Liver (tissue), 9 donors: ENCODE results near the gene SLC25A44. TPM values are rescaled to one million over a fixed set of nuclear protein-coding genes. Genes with fewer than 3 reads are reported as not detected.

Experiments used
- DNase-seq: peaks from one replicate; pipeline ENCODE4 v3.0.0-alpha.2; 2017; ENCODE audit warnings: low spot score
- H3K27ac ChIP-seq, 2 donors: one replicate each; pipeline ENCODE4 v1.7.0; 2013; ENCODE audit warnings: inconsistent platforms in 2 of 2, low read length in 2 of 2, control low read depth in 1 of 2, low read depth in 1 of 2, mild to moderate bottlenecking in 1 of 2
- H3K27me3 ChIP-seq, 4 donors: one replicate each; pipeline versions ENCODE4 v1.6.1 to v1.7.0; 2013; ENCODE audit warnings: low read length in 3 of 4, inconsistent platforms in 1 of 4, mild to moderate bottlenecking in 1 of 4, moderate library complexity in 1 of 4; ENCODE audit not compliant: control insufficient read depth in 4 of 4, insufficient read depth in 4 of 4
- H3K36me3 ChIP-seq, 4 donors: one replicate each; pipeline versions ENCODE4 v1.6.1 to v1.7.0; 2013; ENCODE audit warnings: low read length in 3 of 4, mild to moderate bottlenecking in 3 of 4, low read depth in 1 of 4, moderate library complexity in 1 of 4; ENCODE audit not compliant: control insufficient read depth in 4 of 4, insufficient read depth in 3 of 4
- H3K4me1 ChIP-seq, 4 donors: one replicate each; pipeline versions ENCODE4 v1.6.1 to v1.7.0; 2013; ENCODE audit warnings: low read length in 3 of 4, mild to moderate bottlenecking in 3 of 4, moderate library complexity in 1 of 4; ENCODE audit not compliant: control insufficient read depth in 4 of 4, insufficient read depth in 4 of 4
- H3K4me3 ChIP-seq, 3 donors: one replicate each; pipeline versions ENCODE4 v1.6.1 to v1.7.0; 2013; ENCODE audit warnings: low read length in 3 of 3, control low read depth in 1 of 3, low read depth in 1 of 3, mild to moderate bottlenecking in 1 of 3
- H3K9ac ChIP-seq, 2 donors: one replicate each; pipeline ENCODE4 v1.7.0; 2013; ENCODE audit warnings: low read length in 2 of 2, mild to moderate bottlenecking in 2 of 2, moderate library complexity in 2 of 2, control low read depth in 1 of 2, low read depth in 1 of 2
- H3K9me3 ChIP-seq, 4 donors: one replicate each; pipeline versions ENCODE4 v1.6.1 to v1.7.0; 2013; ENCODE audit warnings: low read length in 3 of 4; ENCODE audit not compliant: control insufficient read depth in 4 of 4
- ATF3 ChIP-seq: IDR thresholded peaks from 2 replicates; pipeline ENCODE4 v1.6.1; 2016; ENCODE audit warnings: antibody characterized with exemption
- EGR1 ChIP-seq, 2 donors: IDR thresholded peaks; 2 replicates each; pipeline ENCODE4 v1.6.1; 2016 to 2018; ENCODE audit warnings: antibody characterized with exemption in 2 of 2, low read depth in 2 of 2
- FOXA1 ChIP-seq: IDR thresholded peaks from 2 replicates; pipeline ENCODE4 v1.6.1; 2016; ENCODE audit warnings: antibody characterized with exemption
- FOXA2 ChIP-seq: IDR thresholded peaks from 2 replicates; pipeline ENCODE4 v1.6.1; 2016; ENCODE audit warnings: antibody characterized with exemption
- GABPA ChIP-seq, 2 donors: IDR thresholded peaks in 1 of 2; conservative IDR thresholded peaks in 1 of 2; 2 replicates each; pipeline ENCODE4 v1.6.1; 2016; ENCODE audit warnings: antibody characterized with exemption in 2 of 2, mild to moderate bottlenecking in 1 of 2, moderate library complexity in 1 of 2
- HNF4A ChIP-seq, 2 donors: conservative IDR thresholded peaks; 2 replicates each; pipeline ENCODE4 v1.6.1; 2016; ENCODE audit warnings: antibody characterized with exemption in 2 of 2, mild to moderate bottlenecking in 2 of 2
- HNF4G ChIP-seq: IDR thresholded peaks from 2 replicates; pipeline ENCODE4 v1.6.1; 2016; ENCODE audit warnings: antibody characterized with exemption
- JUND ChIP-seq, 2 donors: IDR thresholded peaks; 2 replicates each; pipeline ENCODE4 v1.6.1; 2016; ENCODE audit warnings: antibody characterized with exemption in 2 of 2
- MAX ChIP-seq: IDR thresholded peaks from 2 replicates; pipeline ENCODE4 v1.6.1; 2016; ENCODE audit warnings: antibody characterized with exemption
- NR2F2 ChIP-seq: IDR thresholded peaks from 2 replicates; pipeline ENCODE4 v1.6.1; 2016; ENCODE audit warnings: antibody characterized with exemption
- RAD21 ChIP-seq, 2 donors: IDR thresholded peaks; 2 replicates each; pipeline ENCODE4 v1.6.1; 2016; ENCODE audit warnings: antibody characterized with exemption in 2 of 2, mild to moderate bottlenecking in 2 of 2
- REST ChIP-seq: IDR thresholded peaks from 2 replicates; pipeline ENCODE4 v1.6.1; 2016; ENCODE audit warnings: antibody characterized with exemption, mild to moderate bottlenecking
- RXRA ChIP-seq, 2 donors: IDR thresholded peaks; 2 replicates each; pipeline ENCODE4 v1.6.1; 2017 to 2018; ENCODE audit warnings: antibody characterized with exemption in 2 of 2, mild to moderate bottlenecking in 1 of 2
- SP1 ChIP-seq: IDR thresholded peaks from 2 replicates; pipeline ENCODE4 v1.6.1; 2018; ENCODE audit warnings: antibody characterized with exemption, mild to moderate bottlenecking
- TAF1 ChIP-seq: conservative IDR thresholded peaks from 2 replicates; pipeline ENCODE4 v1.6.1; 2016; ENCODE audit warnings: antibody characterized with exemption, mild to moderate bottlenecking
- YY1 ChIP-seq: IDR thresholded peaks from 2 replicates; pipeline ENCODE4 v1.6.1; 2016; ENCODE audit warnings: antibody characterized with exemption, mild to moderate bottlenecking
- WGBS: extraction: QIAGEN DNeasy Blood & Tissue Kit; methylation state at CpG from one replicate; pipeline ENCODE4 v1.1.7; 2013; 5-methylcytosine and 5-hydroxymethylcytosine counted together
- polyA plus RNA-seq, 2 donors: library from polyadenylated mRNA; stranded (reverse) in 1 of 2; unstranded in 1 of 2; fragments of 200-250 nt in 1 of 2; fragments of >200 nt in 1 of 2; fragmentation: Nextera tagmentation in 1 of 2; extraction: Ambion mirVana in 1 of 2; gene quantifications; one replicate each; pipeline versions ENCODE4 v1.2.1 to v1.2.3, GENCODE V29; 2013 to 2015
- total RNA-seq, 2 donors: library from RNA; depleted of rRNA; stranded (reverse); fragments of >200 nt; gene quantifications; one replicate each; pipeline ENCODE4 v1.2.3, GENCODE V29; 2014
- TF ChIP-seq, protein P1 (sequence below): IDR thresholded peaks from 2 replicates; pipeline ENCODE4 v1.6.1; 2016; ENCODE audit warnings: antibody characterized with exemption
- TF ChIP-seq, protein P2 (sequence below): fragments of 150-350 bp; IDR thresholded peaks from 2 replicates; pipeline ENCODE4 v1.5.1; 2017; ENCODE audit warnings: improper control_type of control experiment, low read depth, low read length; ENCODE audit not compliant: missing input control
- donor health status: healthy.
- donor health status: healthy.
- donor health status: healthy.
- donor health status: healthy.
- donor health status: healthy.

Gene SLC25A44
- total and polyA plus RNA-seq, 4 donors: 10.2 to 21.8 (median 15.9) TPM

- 90% methylated on average over 7 of the region's 7 CpGs for WGBS
- Histone ChIP-seq H3K4me3 (no peak overlapping the region), H3K4me1 (peaks cover 0 to 5% (median 2%) of the 10 kb centered on the region in 4 donors), H3K36me3 (peaks cover 0 to 21% (median 12%) of the 10 kb centered on the region in 4 donors), H3K9ac (no peak overlapping the region), H3K9me3 (no peaks in the 10 kb centered on the region), H3K27ac (no peak overlapping the region), H3K27me3 (no peaks in the 10 kb centered on the region)
- no peak for DNase-seq
- TF ChIP-seq MAX (no peak), FOXA1 (no peak), TAF1 (no peak), YY1 (no peak), HNF4A (conservative IDR thresholded peaks at IDR 0.05) (no peak), FOXA2 (no peak), ATF3 (no peak), JUND (IDR thresholded peaks at IDR 0.05) (no peak), EGR1 (IDR thresholded peaks at IDR 0.05; ENCODE audit: low read depth in 2 of 2) (no peak), RAD21 (IDR thresholded peaks at IDR 0.05) (no peak), NR2F2 (no peak), GABPA (IDR thresholded peaks at IDR 0.05 in 1 of 2, conservative IDR thresholded peaks at IDR 0.05 in 1 of 2) (no peak), SP1 (no peak), REST (no peak), RXRA (IDR thresholded peaks at IDR 0.05) (no peak), HNF4G (no peak)
- TF ChIP-seq, protein P1, sequence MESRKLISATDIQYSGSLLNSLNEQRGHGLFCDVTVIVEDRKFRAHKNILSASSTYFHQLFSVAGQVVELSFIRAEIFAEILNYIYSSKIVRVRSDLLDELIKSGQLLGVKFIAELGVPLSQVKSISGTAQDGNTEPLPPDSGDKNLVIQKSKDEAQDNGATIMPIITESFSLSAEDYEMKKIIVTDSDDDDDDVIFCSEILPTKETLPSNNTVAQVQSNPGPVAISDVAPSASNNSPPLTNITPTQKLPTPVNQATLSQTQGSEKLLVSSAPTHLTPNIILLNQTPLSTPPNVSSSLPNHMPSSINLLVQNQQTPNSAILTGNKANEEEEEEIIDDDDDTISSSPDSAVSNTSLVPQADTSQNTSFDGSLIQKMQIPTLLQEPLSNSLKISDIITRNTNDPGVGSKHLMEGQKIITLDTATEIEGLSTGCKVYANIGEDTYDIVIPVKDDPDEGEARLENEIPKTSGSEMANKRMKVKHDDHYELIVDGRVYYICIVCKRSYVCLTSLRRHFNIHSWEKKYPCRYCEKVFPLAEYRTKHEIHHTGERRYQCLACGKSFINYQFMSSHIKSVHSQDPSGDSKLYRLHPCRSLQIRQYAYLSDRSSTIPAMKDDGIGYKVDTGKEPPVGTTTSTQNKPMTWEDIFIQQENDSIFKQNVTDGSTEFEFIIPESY: no peak
- TF ChIP-seq, protein P2, sequence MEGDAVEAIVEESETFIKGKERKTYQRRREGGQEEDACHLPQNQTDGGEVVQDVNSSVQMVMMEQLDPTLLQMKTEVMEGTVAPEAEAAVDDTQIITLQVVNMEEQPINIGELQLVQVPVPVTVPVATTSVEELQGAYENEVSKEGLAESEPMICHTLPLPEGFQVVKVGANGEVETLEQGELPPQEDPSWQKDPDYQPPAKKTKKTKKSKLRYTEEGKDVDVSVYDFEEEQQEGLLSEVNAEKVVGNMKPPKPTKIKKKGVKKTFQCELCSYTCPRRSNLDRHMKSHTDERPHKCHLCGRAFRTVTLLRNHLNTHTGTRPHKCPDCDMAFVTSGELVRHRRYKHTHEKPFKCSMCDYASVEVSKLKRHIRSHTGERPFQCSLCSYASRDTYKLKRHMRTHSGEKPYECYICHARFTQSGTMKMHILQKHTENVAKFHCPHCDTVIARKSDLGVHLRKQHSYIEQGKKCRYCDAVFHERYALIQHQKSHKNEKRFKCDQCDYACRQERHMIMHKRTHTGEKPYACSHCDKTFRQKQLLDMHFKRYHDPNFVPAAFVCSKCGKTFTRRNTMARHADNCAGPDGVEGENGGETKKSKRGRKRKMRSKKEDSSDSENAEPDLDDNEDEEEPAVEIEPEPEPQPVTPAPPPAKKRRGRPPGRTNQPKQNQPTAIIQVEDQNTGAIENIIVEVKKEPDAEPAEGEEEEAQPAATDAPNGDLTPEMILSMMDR: no peak
Measured at GRCh38 chr1:156228501-156228900, 34.6 kb downstream of the SLC25A44 start.
